Measurements from ENCODE around the gene IGSF21. TPM values are rescaled to one million over a fixed set of nuclear protein-coding genes. Genes with fewer than 3 reads are reported as not detected.
"Not testable (repeated sequence)": the region's sequence is repeated elsewhere in the genome, so short reads cannot be mapped to it uniquely, and the experiment has no call there.

Gene IGSF21
- total RNA-seq, 4 donors from 2014 or later, result 0.31 to 3.5 (median 1.7) TPM

- no peak overlapping the region for H3K27ac ChIP-seq
- TF ChIP-seq EP300 (IDR thresholded peaks at IDR 0.05) (no peak), POLR2AphosphoS5 (IDR thresholded peaks at IDR 0.05) (no peak), POLR2A (IDR thresholded peaks at IDR 0.05) (no peak), CTCF (IDR thresholded peaks at IDR 0.05) (no peak)
- H3K9me3 ChIP-seq, result no peaks in the 10 kb centered on the region
- peaks cover 94% of the 10 kb centered on the region for H3K27me3 ChIP-seq
- no peaks in the 10 kb centered on the region for H3K4me1 ChIP-seq
- no peak for ATAC-seq
- H3K36me3 ChIP-seq, result no peaks in the 10 kb centered on the region
- 14 to 20% methylated on average over 1 of the region's 1 CpG for WGBS, 2 donors (ENCODE audit: low coverage in 1 of 2)
- H3K4me3 ChIP-seq, result no peak overlapping the region
Measured at GRCh38 chr1:18358600-18358999, 251.0 kb downstream of the IGSF21 start.

- Histone ChIP-seq H3K4me1 (no peaks in the 10 kb centered on the region), H3K36me3 (no peaks in the 10 kb centered on the region), H3K9me3 (no peaks in the 10 kb centered on the region), H3K27me3 (peaks cover 91% of the 10 kb centered on the region), H3K27ac (no peak overlapping the region), H3K4me3 (no peak overlapping the region)
- 78 to 83% methylated on average over 1 to 7 of the region's 7 CpGs for WGBS, 2 donors (ENCODE audit: low coverage in 1 of 2)
- TF ChIP-seq POLR2A (IDR thresholded peaks at IDR 0.05) (no peak), EP300 (IDR thresholded peaks at IDR 0.05) (no peak), POLR2AphosphoS5 (IDR thresholded peaks at IDR 0.05) (no peak), CTCF (IDR thresholded peaks at IDR 0.05) (no peak)
- ATAC-seq, result no peak
Measured at GRCh38 chr1:18360251-18360650, 252.7 kb downstream of the IGSF21 start.

GRCh38 chr1:18362150-18362549 is 254.6 kb downstream of the IGSF21 start:
- H3K27ac ChIP-seq, result no peak overlapping the region
- H3K27me3 ChIP-seq, result peaks cover 82% of the 10 kb centered on the region
- H3K4me3 ChIP-seq, result no peak overlapping the region
- peaks cover 0 to 10% (median 0%) of the 10 kb centered on the region in 3 donors for H3K9me3 ChIP-seq
- H3K36me3 ChIP-seq, result no peaks in the 10 kb centered on the region
- no peak for TF ChIP-seq POLR2A (IDR thresholded peaks at IDR 0.05)
- no peak for TF ChIP-seq POLR2AphosphoS5 (IDR thresholded peaks at IDR 0.05)
- no peak for TF ChIP-seq EP300 (IDR thresholded peaks at IDR 0.05)
- TF ChIP-seq CTCF (IDR thresholded peaks at IDR 0.05), result no peak
- 30 to 45% methylated on average over 2 of the region's 9 CpGs for WGBS, 2 donors (ENCODE audit: low coverage in 1 of 2)
- ATAC-seq, result no peak
- H3K4me1 ChIP-seq, result no peaks in the 10 kb centered on the region

GRCh38 chr1:18363436-18363835 is 255.8 kb downstream of the IGSF21 start:
- H3K4me1 ChIP-seq, result no peaks in the 10 kb centered on the region
- H3K36me3 ChIP-seq, result no peaks in the 10 kb centered on the region
- H3K4me3 ChIP-seq, result no peak overlapping the region
- no peak for TF ChIP-seq POLR2AphosphoS5 (IDR thresholded peaks at IDR 0.05)
- no peak for TF ChIP-seq EP300 (IDR thresholded peaks at IDR 0.05)
- no peak for TF ChIP-seq POLR2A (IDR thresholded peaks at IDR 0.05)
- TF ChIP-seq CTCF (IDR thresholded peaks at IDR 0.05), result no peak
- peaks cover 72% of the 10 kb centered on the region for H3K27me3 ChIP-seq
- WGBS, 2 donors (ENCODE audit: low coverage in 1 of 2), result 74 to 78% methylated on average over 1 to 3 of the region's 3 CpGs
- no peak overlapping the region for H3K27ac ChIP-seq
- ATAC-seq, result no peak
- H3K9me3 ChIP-seq, result peaks cover 0 to 10% (median 0%) of the 10 kb centered on the region in 3 donors

GRCh38 chr1:18365099-18365705 is 257.6 kb downstream of the IGSF21 start:
- Histone ChIP-seq H3K36me3 (no peaks in the 10 kb centered on the region), H3K4me1 (no peaks in the 10 kb centered on the region), H3K27me3 (peaks cover 63% of the 10 kb centered on the region), H3K9me3 (peaks cover 0 to 10% (median 0%) of the 10 kb centered on the region in 3 donors), H3K27ac (no peak overlapping the region), H3K4me3 (no peak overlapping the region)
- 72 to 100% methylated on average over 1 to 8 of the region's 31 CpGs for WGBS, 2 donors (ENCODE audit: low coverage in 1 of 2)
- TF ChIP-seq POLR2AphosphoS5 (IDR thresholded peaks at IDR 0.05) (no peak), POLR2A (IDR thresholded peaks at IDR 0.05) (no peak), EP300 (IDR thresholded peaks at IDR 0.05) (no peak), CTCF (IDR thresholded peaks at IDR 0.05) (no peak)
- ATAC-seq, result no peak

- H3K36me3 ChIP-seq, ATAC-seq, H3K4me3 ChIP-seq, H3K4me1 ChIP-seq, H3K27ac ChIP-seq, H3K9me3 ChIP-seq: not testable (repeated sequence)
- peaks cover 31% of the 10 kb centered on the region for H3K27me3 ChIP-seq
Measured at GRCh38 chr1:18372505-18372904, 264.9 kb downstream of the IGSF21 start.

Data from gastroesophageal sphincter (tissue), 4 donors.